LoVo (cell line): ENCODE measurements around the gene TIMM29.
"Not testable (repeated sequence)": the region's sequence is repeated elsewhere in the genome, so short reads cannot be mapped to it uniquely, and the experiment has no call there.

ENCODE experiments used
- DNase-seq: peaks from one replicate; pipeline ENCODE4 v3.0.0-alpha.2; 2016; ENCODE audit warnings: low spot score

Gene TIMM29

DNA sequence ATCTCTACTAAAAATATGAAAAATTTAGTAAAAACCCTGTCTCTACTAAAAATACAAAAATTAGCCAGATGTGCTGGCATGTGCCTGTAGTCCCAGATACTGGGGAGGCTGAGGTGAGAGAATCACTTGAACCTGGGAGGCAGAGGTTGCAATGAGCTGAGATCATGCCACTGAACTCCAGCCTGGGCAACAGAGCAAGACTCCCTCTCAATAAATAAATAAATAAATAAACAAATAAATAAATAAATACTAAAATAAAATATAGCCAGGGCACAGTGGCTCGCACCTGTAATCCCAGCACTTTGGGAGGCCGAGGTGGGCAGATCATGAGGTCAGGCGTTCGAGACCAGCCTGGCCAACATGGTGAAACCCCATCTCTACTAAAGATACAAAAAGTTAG is 14.8 kb downstream of the TIMM29 start:
- not testable (repeated sequence) for DNase-seq

- DNase-seq: no peak
These were observed 16.7 kb downstream of the TIMM29 start for GRCh38 chr19:10945264-10945663.

GRCh38 chr19:10946958-10947657 is 18.5 kb downstream of the TIMM29 start:
- no peak for DNase-seq

GRCh38 chr19:10952809-10953208 is 24.2 kb downstream of the TIMM29 start:
- DNase-seq: peak; percentile 69

DNA sequence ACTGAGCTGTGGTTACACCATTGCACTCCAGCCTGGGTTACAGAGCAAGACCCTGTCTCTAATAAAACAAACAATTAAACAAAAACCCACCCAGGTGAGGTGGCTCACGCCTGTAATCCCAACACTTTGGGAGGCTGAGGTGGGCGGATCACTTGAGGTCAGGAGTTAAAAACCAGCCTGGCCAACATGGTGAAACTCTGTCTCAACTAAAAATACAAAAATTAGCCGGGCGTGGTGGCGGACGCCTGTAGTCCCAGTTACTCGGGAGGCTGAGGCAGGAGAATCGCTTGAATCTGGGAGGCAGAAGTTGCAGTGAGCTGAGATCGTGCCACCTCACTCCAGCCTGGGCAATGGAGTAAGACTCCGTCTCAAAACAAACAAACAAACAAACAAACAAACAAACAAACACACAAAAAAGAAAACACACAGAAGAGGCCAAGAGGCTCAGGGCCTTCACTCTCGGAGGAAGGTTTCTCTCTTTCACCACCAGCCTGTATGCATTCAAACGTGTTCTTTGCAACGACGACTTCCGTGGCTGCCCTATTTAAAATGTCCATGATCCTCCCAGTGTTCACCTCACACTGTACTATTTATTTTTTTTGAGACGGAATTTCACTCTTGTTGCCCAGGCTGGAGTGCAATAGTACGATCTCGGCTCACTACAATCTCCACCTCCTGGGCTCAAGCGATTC is 30.8 kb downstream of the TIMM29 start:
- DNase-seq: not testable (repeated sequence)

DNA sequence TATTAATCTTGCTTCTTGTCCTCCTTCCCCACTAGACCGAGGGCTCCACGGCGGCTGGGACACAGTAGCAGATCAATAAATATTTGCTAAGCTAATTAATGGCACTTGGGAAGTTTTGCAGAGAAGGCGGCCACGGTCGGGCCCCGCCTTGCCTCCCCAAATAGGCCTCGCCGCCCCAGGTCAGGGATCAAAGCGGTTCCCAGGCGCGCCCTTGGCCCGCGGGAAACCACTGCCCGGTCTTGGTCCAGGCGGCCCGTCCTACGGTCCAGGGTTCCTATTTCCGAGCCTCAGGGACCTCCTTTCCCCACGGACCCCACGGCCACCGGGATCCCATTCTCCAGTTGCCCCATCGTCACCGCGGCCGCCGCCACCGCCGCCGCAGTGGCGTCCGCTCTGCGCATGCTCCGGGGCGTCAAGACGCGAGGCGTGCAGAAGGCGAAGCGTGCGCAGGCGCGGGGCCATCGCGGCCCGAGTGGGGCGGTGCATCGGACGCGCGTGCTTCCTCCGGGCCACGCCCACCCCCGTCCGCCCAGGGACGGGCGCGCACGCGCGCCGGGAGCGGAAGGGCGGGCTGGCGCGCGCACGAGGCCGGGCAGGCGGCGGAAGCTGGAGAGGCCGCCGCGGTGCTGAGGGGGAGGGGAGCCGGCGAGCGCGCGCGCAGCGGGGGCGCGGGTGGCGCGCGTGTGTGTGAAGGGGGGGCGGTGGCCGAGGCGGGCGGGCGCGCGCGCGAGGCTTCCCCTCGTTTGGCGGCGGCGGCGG is 31.9 kb downstream of the TIMM29 start, which contains the start of gene SMARCA4:
Gene SMARCA4 (plus strand): TSS at position 717 of the 759 bp plus-strand sequence. CDS start 23,122 bp downstream, outside the sequence.
- DNase-seq: peak; percentile 98

- no peak for DNase-seq
These were observed 32.7 kb downstream of the TIMM29 start for GRCh38 chr19:10961073-10961860.

DNA sequence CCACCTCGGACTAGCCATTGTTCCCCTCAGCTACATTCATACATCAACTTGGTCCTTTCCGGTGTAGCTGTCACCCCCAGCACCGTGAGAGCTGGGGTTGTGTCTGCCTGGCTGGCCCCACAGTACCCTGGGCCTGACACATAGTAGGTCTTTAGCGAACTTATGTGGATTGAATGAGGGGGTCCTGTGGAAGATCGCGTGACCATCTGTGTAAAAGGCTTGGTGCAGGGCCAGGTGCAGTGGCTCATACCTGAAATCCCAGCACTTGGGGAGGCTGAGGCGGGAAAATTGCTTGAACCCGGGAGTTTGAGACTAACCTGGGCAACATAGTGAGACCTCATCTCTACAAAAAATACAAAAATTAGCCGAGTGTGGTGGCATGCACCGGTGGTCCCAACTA is 34.3 kb downstream of the TIMM29 start:
- DNase-seq: no peak

DNA sequence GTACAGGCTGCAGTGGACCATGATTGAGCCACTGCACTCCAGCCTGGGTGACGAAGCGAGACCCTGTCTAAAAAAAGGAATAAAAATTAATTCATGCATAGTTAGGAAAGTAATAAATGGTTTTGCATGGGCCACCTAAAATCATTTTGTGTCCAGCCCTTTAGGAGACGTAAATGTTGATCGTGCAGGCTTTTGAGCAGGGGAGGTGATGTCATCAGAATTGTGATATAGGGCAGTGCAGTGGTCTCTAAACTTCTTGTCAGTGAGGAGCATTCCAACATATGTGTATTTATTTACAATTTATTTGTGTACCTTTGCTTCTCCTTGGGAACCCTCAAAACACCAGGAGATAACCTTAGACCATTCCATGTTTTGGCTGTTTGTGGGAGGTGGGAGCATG is 35.3 kb downstream of the TIMM29 start:
- DNase-seq: no peak

GRCh38 chr19:10964903-10965302 is 36.3 kb downstream of the TIMM29 start:
- no peak for DNase-seq

DNA sequence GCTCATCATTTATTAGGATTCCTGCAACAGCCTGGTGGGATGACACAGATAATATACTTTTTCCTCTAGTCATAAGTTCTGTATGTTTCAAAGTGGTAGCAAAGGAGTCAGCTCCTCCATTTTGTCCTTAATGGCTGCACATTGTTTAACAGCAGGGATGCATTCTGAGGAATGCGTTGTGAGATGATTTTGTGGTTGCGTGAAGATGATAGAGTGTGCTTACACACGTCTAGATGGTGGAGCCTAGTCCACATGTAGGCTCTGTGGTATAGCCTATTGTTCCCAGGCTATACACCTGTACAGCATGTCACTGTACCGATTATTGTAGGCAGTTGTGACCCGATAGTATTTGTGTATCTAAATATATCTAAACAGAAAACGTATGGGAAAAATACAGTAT is 36.8 kb downstream of the TIMM29 start:
- DNase-seq: no peak

DNA sequence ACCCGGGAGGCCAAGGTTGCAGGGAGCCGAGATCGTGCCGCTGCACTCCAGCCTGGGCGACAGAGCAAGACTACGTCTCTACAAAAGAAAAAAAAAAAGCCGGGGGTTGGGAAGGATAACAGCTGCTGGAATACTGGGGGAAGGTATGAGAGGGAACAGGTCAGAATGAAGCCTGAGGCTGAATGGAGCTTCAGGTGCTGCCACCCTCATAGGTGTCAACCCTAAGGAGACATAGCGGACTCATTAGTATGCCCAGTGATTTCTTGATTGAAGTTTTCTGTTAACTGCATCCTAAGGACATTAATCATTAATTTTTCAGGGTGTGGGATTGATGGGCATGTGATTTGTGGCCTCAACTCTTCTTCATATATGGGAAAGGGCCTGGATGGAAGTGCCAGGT is 38.2 kb downstream of the TIMM29 start:
- DNase-seq: no peak

GRCh38 chr19:10968527-10969135 is 40.0 kb downstream of the TIMM29 start:
- no peak for DNase-seq

DNA sequence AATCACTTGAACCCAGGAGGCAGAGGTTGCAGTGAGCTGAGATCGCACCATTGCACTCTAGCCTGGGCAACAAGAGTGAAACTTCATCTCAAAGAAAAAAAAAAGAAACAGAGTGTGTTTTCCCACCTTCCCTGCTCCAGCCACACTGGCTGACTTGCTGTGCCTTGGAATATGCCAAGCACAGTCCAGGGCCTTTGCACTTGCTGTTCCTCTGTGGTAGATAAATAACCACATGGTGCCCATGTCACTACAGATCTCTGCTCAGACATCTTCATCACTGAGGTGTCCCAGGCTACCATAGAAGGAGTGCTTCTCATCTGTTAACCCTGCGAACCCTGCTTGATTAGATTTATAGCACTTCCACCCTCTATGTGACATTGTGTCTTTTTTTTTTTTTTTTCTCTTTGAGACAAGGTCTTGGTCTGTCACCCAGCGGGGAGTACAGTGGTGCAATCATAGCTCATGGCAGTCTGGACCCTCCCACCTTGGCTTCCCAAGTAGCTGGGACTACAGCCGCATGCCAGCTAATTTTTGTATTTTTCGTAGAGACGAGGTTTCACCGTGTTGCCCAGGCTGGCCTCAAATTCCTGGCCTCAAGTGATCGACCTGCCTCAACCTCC is 42.6 kb downstream of the TIMM29 start:
- DNase-seq: no peak

GRCh38 chr19:10975374-10976130 is 46.9 kb downstream of the TIMM29 start:
- DNase-seq: no peak

GRCh38 chr19:10976131-10976892 is 47.7 kb downstream of the TIMM29 start:
- no peak for DNase-seq

- no peak for DNase-seq
These were observed 49.1 kb downstream of the TIMM29 start for GRCh38 chr19:10977742-10978092.
